Measurements from ENCODE around the gene ME3.

DNA sequence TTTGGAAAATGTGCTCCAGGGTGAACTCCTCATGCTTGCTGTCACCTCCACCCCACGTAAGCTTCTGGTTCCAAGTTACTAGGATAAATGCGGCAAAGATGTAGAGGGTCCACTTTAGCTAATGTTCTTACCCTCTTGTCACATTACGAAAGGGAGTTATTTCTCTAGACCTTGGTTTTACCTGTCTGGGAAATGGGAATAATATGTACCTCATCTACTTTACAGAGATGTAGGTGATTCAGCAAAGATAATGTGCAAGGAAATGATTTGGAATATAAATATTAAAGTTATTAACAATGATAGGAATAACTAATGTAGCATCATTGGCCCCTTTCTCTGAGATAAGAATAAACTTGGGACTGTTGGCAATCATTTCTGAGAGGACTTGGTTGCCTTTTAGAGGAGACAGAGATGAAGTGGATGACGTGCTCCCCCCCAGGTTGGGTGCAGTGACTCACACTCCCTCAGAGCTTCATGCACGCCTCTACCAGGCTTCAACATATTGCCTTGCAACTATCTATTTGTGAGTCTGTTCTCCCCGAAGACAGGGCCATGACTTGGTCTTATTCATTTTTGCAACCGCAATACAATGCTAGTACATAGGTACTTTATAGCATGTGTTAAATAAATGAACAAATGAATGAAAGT is 97.1 kb downstream of the ME3 start:
- TF ChIP-seq, protein P1, sequence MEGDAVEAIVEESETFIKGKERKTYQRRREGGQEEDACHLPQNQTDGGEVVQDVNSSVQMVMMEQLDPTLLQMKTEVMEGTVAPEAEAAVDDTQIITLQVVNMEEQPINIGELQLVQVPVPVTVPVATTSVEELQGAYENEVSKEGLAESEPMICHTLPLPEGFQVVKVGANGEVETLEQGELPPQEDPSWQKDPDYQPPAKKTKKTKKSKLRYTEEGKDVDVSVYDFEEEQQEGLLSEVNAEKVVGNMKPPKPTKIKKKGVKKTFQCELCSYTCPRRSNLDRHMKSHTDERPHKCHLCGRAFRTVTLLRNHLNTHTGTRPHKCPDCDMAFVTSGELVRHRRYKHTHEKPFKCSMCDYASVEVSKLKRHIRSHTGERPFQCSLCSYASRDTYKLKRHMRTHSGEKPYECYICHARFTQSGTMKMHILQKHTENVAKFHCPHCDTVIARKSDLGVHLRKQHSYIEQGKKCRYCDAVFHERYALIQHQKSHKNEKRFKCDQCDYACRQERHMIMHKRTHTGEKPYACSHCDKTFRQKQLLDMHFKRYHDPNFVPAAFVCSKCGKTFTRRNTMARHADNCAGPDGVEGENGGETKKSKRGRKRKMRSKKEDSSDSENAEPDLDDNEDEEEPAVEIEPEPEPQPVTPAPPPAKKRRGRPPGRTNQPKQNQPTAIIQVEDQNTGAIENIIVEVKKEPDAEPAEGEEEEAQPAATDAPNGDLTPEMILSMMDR (conservative IDR thresholded peaks at IDR 0.05; ENCODE audit: low read length): no peak
- no peak for TF ChIP-seq EZH2phosphoT487 (IDR thresholded peaks at IDR 0.05; ENCODE audit: borderline replicate concordance, low read depth, low read length)
